SU-DHL-6 (cell line): ENCODE data around the gene ABHD4.

Experiments
- CTCF ChIP-seq: fragments of 200-600 bp; sonication (generic); IDR thresholded peaks from one replicate; pipeline ENCODE4 v1.5.1; 2017; ENCODE audit warnings: antibody characterized with exemption, mild to moderate bottlenecking, low read length, moderate library complexity; ENCODE audit not compliant: insufficient read depth, poor library complexity, severe bottlenecking
- EZH2phosphoT487 ChIP-seq: fragments of 200-600 bp; sonication (generic), shearing (Covaris generic); conservative IDR thresholded peaks from 2 replicates; pipeline ENCODE4 v1.6.1; 2018; ENCODE audit warnings: mild to moderate bottlenecking, antibody characterized with exemption, low read length, moderate library complexity, mixed read lengths

- TF ChIP-seq CTCF (no peak), EZH2phosphoT487 (no peak)
Observed at GRCh38 chr14:22593189-22593588, 4.9 kb upstream of the ABHD4 start.
